Memory B cell (primary cell): Measurements from ENCODE around the gene ABHD11.
"Not testable (repeated sequence)": the region's sequence is repeated elsewhere in the genome, so short reads cannot be mapped to it uniquely, and the experiment has no call there.

Experiments used
- ATAC-seq: fragments of 150-1000 bp; cut with Tn5 transposase; 2 replicates; pipeline ENCODE4 v1.10.0; 2021; ENCODE audit warnings: low read depth, mild to moderate bottlenecking, moderate library complexity
- DNase-seq, 2 donors: peaks; one replicate each; pipeline ENCODE4 v3.0.0; 2022; ENCODE audit warnings: low spot score in 2 of 2
- H3K27ac Mint-ChIP-seq: one replicate; pipeline ENCODE4 v1.8.0; 2022; ENCODE audit warnings: mild to moderate bottlenecking, moderate library complexity, mixed read lengths
- H3K27me3 Mint-ChIP-seq: one replicate; pipeline ENCODE4 v1.8.0; 2022; ENCODE audit warnings: mixed read lengths
- H3K36me3 Mint-ChIP-seq: one replicate; pipeline ENCODE4 v1.8.0; 2022; ENCODE audit warnings: mild to moderate bottlenecking, mixed read lengths
- H3K4me1 Mint-ChIP-seq: one replicate; pipeline ENCODE4 v1.8.0; 2022; ENCODE audit warnings: mixed read lengths
- H3K4me3 Mint-ChIP-seq: one replicate; pipeline ENCODE4 v1.8.0; 2022; ENCODE audit warnings: mild to moderate bottlenecking, moderate library complexity, mixed read lengths
- H3K9me3 Mint-ChIP-seq: one replicate; pipeline ENCODE4 v1.8.0; 2022; ENCODE audit warnings: mixed read lengths

Gene ABHD11, protein sequence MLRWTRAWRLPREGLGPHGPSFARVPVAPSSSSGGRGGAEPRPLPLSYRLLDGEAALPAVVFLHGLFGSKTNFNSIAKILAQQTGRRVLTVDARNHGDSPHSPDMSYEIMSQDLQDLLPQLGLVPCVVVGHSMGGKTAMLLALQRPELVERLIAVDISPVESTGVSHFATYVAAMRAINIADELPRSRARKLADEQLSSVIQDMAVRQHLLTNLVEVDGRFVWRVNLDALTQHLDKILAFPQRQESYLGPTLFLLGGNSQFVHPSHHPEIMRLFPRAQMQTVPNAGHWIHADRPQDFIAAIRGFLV

DNA sequence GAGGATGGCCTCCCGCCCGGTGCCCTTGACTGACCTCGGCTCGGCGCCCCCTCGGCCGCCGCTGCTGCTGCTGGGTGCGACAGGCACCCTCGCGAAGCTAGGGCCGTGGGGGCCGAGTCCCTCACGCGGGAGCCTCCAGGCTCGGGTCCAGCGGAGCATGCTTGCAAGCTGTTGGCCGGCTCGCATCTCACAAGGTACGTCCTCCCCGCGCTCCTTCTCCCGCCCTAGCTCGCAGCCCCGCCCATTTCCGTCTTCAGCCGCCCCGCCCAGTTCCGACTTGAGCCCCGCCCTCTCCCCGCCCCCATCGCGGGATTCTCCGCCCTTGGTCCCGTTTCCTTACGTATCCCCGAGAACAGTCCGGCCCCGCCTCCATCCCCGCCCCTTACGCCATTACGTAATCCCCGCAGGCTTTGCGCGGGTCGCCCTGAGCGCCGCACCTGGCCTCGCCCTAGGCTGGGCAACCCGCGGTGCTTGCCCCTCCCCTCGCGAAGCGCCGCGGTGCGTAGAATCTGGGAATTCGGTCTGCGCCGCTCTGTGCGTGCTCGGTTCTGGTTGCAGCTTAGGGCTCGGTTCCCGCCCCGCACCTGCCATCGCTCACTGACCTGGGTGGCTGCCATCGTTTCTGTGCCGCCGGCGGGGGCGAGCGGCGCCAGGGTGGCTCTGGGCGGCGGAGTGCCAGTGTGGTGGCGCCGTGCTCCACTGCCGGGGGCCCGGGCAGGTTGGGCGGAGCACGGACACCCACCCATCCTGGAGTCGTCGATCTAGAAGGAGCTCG lies at the start of gene ABHD11:
Gene ABHD11, minus strand, starts transcription at position 191 of the 775 bp plus-strand sequence. Its CDS starts 32 bp downstream, at position 159.
- no peaks in the 10 kb centered on the region for H3K9me3 Mint-ChIP-seq
- peak within 1 kb of the TSS; percentile 96 for H3K4me3 Mint-ChIP-seq
- peak within 1 kb of the TSS; percentile 93 for H3K27ac Mint-ChIP-seq
- H3K36me3 Mint-ChIP-seq = no peaks in the 10 kb centered on the region
- ATAC-seq = peak; percentile 84
- DNase-seq = peak; percentile 99
- no peaks in the 10 kb centered on the region for H3K27me3 Mint-ChIP-seq
- peaks cover 23% of the 10 kb centered on the region for H3K4me1 Mint-ChIP-seq

DNA sequence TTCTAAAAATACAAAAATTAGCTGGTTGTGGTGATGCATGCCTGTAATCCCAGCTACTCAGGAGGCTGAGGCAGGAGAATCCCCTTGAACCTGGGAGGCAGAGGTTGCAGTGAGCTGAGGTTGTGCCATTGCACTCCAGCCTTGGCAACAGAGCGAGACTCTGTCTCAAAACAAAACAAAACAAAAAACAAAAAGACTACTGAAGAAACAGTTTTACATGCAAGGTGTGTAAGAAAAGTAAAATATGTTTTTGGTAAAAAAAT lies 49.1 kb upstream of the ABHD11 start:
- not testable (repeated sequence) for H3K27ac Mint-ChIP-seq, H3K9me3 Mint-ChIP-seq, H3K4me3 Mint-ChIP-seq, ATAC-seq, H3K4me1 Mint-ChIP-seq, H3K36me3 Mint-ChIP-seq, H3K27me3 Mint-ChIP-seq, DNase-seq

DNA sequence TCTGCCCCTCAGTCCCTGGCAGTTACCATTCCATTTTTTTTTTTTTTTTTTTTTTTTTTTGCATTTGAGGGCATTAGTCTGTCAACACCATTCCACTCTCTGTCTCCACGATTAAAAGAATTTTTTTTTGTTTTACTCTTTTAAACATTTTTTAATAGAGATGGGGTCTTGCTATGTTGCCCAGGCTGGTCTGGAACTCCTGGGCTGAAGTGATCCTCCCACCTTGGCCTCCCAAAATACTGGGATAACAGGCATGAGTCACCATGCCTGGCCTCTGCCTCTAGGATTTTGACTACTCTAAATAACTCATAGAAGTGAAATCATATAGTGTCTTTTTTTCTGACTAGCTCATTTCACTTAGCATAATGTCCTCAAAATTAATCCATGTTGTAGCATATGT lies 48.0 kb upstream of the ABHD11 start:
- DNase-seq (no peak), ATAC-seq (no peak)
- H3K27ac Mint-ChIP-seq = no peak overlapping the region
- no peaks in the 10 kb centered on the region for H3K4me1 Mint-ChIP-seq
- H3K27me3 Mint-ChIP-seq = no peaks in the 10 kb centered on the region
- peaks cover 2% of the 10 kb centered on the region for H3K9me3 Mint-ChIP-seq
- H3K4me3 Mint-ChIP-seq = no peak overlapping the region
- peaks cover 2% of the 10 kb centered on the region for H3K36me3 Mint-ChIP-seq

DNA sequence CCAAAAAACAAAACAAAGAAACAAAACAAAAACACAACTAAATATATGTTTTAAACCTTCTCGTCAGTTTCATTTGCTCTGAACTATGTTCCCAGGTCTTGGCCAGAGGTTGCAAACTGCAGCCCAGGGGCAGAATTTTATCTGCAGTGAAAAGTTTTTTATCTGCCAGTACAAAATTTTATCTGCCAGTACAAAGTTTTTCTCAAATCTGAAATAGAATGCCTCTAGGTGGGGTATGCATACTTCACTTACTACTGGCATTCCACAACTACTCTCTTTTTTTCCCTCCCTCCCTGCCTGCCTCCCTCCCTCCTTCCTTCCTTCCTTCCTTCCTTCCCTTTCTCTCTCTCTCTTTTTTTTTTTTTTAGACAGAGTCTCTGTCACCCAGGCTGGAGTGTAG lies 40.9 kb upstream of the ABHD11 start:
- Mint-ChIP-seq H3K9me3 (peaks cover 7% of the 10 kb centered on the region), H3K27ac (no peak overlapping the region), H3K4me3 (no peak overlapping the region), H3K36me3 (peaks cover 4% of the 10 kb centered on the region), H3K4me1 (no peaks in the 10 kb centered on the region), H3K27me3 (peaks cover 5% of the 10 kb centered on the region)
- ATAC-seq = no peak
- no peak for DNase-seq

DNA sequence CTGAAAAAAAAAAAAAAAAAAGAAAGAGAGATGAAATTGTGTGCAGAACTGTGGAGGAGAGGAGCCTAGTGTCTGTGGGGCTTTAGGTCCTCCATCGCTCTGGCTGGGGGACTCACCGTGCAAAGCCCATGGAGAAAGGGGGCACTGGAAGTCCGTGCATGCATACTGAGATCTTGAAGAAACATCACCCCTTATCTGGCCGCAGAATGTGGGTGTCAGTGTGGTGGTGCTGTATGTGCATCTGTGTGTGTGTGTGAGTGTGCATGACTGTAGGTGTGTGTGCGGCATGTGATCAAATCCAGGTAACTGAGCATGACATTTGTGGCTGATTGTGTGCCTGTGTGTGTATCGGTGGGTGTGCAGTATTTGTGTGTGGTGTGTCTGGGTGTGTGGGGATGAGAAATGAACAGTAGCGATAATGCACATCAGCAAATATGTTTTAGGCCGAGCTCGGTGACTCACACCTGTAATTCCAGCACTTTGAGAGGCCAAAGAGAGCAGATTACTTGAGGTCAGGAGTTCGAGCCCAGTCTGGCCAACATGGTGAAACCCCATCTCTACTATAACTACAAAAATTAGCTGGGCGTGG lies 40.3 kb upstream of the ABHD11 start:
- H3K4me1 Mint-ChIP-seq = no peaks in the 10 kb centered on the region
- ATAC-seq = no peak
- no peak for DNase-seq

DNA sequence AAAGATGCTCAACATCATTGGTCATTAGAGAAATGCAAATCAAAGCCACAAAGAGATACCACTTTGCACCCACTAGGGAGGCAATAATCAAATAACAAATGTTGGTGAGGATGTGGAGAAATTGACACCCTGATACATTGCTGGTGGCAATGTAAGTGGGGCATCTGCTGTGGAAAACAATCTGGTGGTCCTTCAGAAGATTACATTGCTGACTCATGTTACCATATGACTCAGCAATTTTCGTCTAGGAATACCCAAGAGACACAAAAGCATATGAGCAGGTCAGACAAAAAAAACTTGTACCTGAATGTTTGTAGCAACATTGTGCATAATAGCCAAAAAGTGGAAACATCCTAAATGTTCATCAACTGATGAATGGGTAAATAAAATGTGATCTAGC lies 36.3 kb upstream of the ABHD11 start:
- H3K27me3 Mint-ChIP-seq = peaks cover 13% of the 10 kb centered on the region
- H3K27ac Mint-ChIP-seq = no peak overlapping the region
- DNase-seq (no peak), ATAC-seq (no peak)
- no peaks in the 10 kb centered on the region for H3K9me3 Mint-ChIP-seq
- H3K4me1 Mint-ChIP-seq = no peaks in the 10 kb centered on the region
- H3K4me3 Mint-ChIP-seq = no peak overlapping the region
- H3K36me3 Mint-ChIP-seq = no peaks in the 10 kb centered on the region

More for the DNA sequence above, 40.3 kb upstream of the ABHD11 start:
- H3K27ac Mint-ChIP-seq = no peak overlapping the region
- peaks cover 5% of the 10 kb centered on the region for H3K27me3 Mint-ChIP-seq
- peaks cover 7% of the 10 kb centered on the region for H3K9me3 Mint-ChIP-seq
- no peak overlapping the region for H3K4me3 Mint-ChIP-seq
- H3K36me3 Mint-ChIP-seq = peaks cover 4% of the 10 kb centered on the region

DNA sequence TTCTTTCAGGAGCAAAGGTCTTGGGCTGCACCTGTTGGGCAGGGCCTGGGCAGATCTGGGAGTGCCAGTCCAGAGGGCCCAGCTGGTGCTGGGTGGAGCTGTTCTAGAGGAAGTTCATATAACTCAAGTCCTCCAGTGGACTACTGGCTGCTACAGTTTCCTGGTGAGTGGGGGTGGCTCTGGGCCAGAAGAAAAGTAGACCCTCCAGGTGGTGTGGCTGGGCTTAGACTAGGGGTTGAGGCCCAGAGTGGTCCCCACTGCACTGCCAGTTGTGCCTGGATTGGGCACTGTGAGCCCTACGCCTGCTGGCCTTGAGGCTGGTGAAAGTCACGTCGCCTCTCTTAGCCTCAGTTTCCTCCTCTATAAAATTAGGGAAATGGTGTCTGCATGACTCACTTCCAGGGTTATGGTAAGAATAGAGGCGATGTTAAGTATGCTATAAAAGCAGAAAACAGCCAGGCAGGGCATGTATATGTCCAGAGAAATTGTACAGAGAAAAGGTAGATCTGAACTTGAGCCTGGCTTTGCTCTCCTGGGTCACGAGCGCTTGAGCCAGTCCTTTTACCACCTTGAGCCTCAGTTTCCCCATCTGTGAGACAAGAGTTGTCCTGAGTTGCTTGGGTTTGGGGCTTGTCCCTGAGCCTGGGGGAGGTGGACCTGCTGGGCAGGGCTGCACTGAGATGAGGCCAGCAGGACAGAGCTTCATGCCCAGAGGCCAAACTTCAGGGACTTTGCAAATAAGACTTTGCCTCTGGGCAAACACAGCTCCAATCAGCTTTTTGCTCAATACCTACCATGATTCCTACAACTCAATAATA lies 35.3 kb upstream of the ABHD11 start:
- no peak overlapping the region for H3K27ac Mint-ChIP-seq
- H3K27me3 Mint-ChIP-seq = peaks cover 13% of the 10 kb centered on the region
- no peak for ATAC-seq
- DNase-seq = no peak
- no peaks in the 10 kb centered on the region for H3K9me3 Mint-ChIP-seq
- peaks cover 2% of the 10 kb centered on the region for H3K4me1 Mint-ChIP-seq
- H3K36me3 Mint-ChIP-seq = no peaks in the 10 kb centered on the region
- H3K4me3 Mint-ChIP-seq = no peak overlapping the region

DNA sequence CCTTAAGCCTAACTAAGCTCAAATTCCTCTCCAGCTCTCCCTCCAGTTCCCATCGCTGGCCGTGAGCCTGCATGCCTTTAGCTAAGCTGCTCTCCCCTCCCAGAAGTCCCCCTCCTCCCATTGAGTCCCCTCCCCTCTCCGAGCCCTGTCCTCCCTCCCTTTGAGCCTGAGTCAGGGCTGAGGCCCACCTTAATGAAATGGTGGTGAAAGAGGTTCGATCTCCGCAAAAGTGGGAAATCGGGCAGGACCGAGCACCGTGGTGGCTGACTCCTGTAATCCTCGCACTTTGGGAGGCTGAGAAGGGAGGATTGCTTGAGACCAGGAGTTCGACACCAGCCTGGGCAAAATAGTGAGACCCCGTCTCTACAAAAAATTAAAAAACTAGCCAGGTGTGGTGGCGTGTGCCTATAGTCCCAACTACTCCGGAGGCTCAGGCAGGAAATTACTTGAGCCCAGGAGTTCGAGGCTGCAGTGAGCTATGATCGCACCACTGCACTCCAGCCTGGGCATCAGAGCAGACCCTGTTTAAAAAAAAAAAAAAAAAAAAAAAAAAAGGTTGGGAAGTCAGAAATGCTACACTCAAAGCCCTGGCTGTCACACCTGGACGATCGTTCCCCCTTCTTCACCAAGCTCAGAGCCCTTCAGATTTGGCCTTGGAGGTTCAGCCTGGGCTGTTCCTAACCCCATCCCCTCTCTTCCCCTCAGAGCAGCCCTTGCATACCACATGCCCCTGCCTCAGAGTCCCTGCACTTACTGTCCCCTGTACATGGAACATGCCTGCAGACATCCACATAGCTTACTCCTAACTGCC lies 32.5 kb upstream of the ABHD11 start:
- DNase-seq (no peak), ATAC-seq (no peak)
- H3K4me3 Mint-ChIP-seq = peak overlapping the region; percentile 56
- no peaks in the 10 kb centered on the region for H3K9me3 Mint-ChIP-seq
- peaks cover 2% of the 10 kb centered on the region for H3K4me1 Mint-ChIP-seq
- H3K27ac Mint-ChIP-seq = no peak overlapping the region
- H3K36me3 Mint-ChIP-seq = peaks cover 1% of the 10 kb centered on the region
- H3K27me3 Mint-ChIP-seq = peaks cover 22% of the 10 kb centered on the region

DNA sequence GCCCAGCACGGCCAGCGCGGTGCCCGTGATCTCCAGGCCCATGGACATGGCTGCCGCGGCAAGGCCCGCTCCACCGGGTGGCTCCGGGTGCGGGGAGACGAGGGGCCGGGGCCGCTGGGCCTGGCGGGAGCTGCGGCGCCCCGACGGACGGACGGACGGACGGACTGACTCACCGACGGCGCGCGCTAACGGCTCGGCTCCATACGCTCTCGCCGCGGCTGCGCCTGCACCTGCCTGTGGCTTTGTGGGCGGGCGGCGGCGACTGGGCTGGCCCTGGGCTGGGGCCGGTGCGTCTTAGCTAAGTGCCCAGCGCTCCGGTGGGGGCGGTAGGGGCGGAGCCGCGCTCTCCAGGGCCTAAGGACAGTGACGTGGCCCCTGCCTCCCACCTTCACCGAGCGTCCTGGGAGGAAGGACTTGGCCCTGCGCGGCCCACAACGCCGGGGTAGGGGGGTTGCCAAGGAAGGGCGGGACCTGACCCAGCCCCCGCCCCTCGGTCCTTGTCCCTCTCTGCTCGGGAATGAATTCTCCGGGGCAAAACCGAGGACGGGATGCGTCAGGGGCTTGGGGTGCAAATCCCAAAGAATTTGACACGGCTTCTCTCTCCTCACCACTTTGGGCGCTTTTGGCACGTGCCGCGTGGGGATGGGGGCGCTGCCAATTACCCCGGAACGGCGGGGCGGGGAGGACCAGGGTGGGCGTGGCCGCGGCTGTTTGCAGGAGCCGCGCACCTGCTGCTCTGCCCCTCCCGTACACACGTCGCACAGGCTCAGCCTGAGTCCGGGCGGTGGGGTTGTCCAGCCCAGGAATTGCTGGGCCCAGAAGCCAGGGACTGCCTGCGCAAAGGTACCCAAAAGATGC lies 31.6 kb upstream of the ABHD11 start, which contains the start of gene CLDN3:
Gene CLDN3, minus strand, starts transcription at position 269 of the 858 bp plus-strand sequence. Its CDS starts 221 bp downstream, at position 48.
- Mint-ChIP-seq H3K27me3 (peaks cover 23% of the 10 kb centered on the region), H3K4me3 (peak within 1 kb of the TSS; percentile 67), H3K4me1 (peaks cover 2% of the 10 kb centered on the region), H3K9me3 (no peaks in the 10 kb centered on the region), H3K27ac (no peak within 1 kb of the TSS), H3K36me3 (peaks cover 1% of the 10 kb centered on the region)
- ATAC-seq (peak; percentile 72), DNase-seq (peak in 1 of 2 donors; percentile 21)

DNA sequence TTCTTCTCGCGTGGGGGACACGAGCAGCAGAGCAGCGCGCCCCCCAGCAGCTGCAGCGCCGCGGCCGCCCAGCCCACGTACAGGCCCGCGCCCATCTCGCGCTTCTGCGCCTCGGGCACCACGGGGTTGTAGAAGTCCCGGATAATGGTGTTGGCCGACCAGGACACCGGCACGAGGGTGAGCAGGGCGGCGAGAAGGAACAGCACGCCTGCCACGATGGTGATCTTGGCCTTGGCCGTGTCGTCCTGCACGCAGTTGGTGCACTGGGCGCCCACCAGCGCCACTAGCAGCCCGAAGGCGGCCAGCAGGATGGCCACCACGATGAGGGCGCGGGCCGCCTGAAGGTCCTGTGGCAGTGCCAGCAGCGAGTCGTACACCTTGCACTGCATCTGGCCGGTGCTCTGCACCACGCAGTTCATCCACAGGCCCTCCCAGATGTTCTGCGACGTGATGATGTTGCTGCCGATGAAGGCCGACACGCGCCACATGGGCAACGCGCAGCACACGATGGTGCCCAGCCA lies 30.9 kb upstream of the ABHD11 start:
- no peak overlapping the region for H3K27ac Mint-ChIP-seq
- H3K9me3 Mint-ChIP-seq = no peaks in the 10 kb centered on the region
- peak overlapping the region; percentile 67 for H3K4me3 Mint-ChIP-seq
- H3K4me1 Mint-ChIP-seq = peaks cover 2% of the 10 kb centered on the region
- peaks cover 1% of the 10 kb centered on the region for H3K36me3 Mint-ChIP-seq
- ATAC-seq (no peak), DNase-seq (no peak)
- peaks cover 23% of the 10 kb centered on the region for H3K27me3 Mint-ChIP-seq

DNA sequence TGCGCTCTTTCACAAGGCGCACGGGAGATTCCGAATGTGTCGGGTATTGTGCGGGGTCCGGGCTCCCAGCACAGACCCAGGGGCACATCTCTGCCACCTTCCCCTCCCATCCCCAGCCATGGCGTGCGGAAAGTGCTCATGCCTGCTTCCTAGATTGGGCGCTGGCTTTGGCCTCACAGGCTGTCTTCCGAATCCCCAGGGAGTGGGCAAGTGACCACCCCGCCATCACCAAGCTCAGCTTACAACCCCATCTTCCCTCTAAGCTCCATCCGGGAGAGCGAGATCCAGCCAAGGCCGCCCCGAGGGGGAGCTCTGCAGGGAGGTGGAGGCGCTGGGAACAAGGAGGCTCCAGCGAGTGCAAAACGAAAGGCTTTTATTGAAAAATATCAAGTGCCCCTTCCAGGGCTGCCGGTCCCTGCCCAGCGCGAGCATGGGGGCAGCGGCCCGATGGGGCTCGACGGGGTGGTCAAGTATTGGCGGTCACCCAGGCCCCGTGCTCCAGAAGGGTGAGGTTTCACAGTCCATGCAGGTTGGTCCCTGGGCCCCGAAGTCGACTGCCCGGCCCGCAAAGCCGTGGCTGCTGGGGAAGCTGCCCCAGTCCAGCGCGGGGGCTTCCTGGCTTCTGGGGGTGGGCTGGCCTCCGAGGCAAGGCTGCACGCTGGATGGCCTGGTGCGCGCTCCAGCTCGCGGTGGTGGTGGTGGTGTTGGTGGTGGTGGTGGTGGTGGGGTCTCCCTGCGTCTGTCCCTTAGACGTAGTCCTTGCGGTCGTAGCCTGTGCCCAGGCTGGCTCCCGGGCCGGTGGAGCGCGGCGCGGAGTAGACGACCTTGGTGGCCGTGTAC lies 30.3 kb upstream of the ABHD11 start:
- Mint-ChIP-seq H3K27me3 (peaks cover 23% of the 10 kb centered on the region), H3K4me1 (peaks cover 2% of the 10 kb centered on the region), H3K4me3 (no peak overlapping the region), H3K36me3 (peaks cover 1% of the 10 kb centered on the region), H3K9me3 (no peaks in the 10 kb centered on the region), H3K27ac (no peak overlapping the region)
- DNase-seq (no peak), ATAC-seq (no peak)
